Measurements from ENCODE around the gene ARHGEF38.
"Not testable (repeated sequence)": the region's sequence is repeated elsewhere in the genome, so short reads cannot be mapped to it uniquely, and the experiment has no call there.

ARHGEF38 gene

DNA sequence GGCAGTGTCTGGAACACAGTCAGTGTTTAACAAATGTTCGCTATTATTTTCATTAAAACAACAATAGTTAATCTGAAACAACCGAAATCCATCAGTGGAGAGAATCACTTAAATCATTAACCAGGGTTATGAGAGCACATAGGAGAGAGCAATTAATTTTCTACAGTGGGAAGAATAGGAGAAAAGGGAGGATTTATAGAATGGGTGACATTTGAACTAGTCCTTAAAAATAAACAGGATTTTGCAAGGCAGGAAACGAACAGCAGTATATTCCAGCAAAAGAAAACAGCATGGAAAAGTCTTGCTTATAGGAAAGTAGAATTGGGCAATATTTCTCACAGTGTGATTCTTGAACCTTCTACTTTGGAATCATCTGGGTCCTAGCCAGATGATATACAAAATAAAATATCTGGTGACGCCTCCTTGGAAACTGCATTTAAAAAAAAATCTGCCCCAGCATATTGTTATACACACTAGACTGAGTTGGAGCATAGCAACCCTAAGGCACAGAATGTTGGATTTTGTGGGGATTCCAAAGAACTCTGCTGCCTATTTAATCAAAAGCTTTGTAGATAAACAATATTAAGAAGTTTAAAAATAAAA lies 100.0 kb downstream of the ARHGEF38 start:
- DNase-seq (ENCODE audit: low read depth) = no peak

DNA sequence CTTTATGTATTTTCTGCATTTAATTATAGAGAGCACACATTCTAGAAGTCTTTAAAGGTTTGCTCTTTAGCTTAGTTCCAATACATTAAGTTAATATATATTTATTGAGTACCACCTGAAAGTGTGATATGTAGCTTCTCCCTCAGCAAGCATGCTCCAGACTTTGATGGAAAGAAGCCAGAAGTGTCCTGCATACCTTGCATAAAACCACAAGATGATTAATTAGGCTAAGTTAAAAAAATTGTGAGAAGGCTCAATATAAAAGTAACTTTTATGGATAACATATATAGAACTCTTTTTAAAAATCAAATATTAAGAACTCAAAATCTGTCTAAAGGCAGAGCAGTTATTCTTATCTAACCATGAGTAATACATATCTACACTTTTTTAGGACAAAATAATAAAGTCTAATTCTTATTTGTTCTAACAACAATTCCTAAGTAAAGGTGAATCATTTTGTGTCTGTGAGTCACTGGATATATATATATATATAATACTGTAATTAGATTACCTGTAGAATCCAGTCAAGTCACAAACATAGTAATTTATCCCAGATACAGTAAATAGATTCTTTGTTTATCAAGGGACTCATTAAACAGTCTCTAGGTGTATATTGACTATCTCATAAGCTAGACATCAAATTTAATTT lies 104.8 kb downstream of the ARHGEF38 start:
- DNase-seq (ENCODE audit: low read depth) = no peak

DNA sequence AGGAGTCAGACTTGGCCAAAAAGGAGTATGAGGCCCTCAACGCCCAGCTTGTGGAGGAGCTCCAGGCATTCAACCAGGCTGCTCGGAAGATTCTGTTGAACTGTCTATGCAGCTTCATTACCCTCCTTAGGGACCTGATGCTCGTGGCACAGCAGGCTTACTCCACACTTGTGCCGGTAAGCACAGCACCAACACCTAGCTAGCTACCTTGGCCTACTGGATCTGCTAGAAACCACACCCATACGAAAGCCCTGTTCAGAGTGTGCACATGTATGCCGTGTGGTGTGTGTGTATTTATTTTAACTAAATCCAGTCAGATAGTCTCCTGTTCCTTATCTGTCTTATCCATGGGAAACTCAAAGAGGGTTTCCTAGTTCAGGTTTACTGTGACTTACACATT lies 106.8 kb downstream of the ARHGEF38 start:
- DNase-seq (ENCODE audit: low read depth) = no peak

DNA sequence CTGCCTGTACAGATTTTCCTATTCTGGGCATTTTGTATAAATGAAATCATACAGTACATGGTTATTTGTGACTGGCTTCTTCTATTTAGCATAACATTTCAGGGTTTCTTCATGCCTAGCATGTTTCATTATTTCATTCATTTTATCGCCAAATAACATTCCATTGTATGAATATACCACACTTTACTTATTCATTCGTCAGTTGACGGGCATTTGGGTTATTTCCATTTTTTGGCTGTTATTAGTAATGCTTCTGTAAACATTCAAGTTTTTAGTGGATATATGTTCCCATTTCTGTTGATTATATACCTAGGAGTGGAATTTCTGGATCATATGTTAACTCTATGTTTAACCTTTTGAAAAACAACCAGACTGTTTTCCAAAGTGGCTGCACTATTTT lies 108.6 kb downstream of the ARHGEF38 start:
- DNase-seq (ENCODE audit: low read depth) = no peak

DNA sequence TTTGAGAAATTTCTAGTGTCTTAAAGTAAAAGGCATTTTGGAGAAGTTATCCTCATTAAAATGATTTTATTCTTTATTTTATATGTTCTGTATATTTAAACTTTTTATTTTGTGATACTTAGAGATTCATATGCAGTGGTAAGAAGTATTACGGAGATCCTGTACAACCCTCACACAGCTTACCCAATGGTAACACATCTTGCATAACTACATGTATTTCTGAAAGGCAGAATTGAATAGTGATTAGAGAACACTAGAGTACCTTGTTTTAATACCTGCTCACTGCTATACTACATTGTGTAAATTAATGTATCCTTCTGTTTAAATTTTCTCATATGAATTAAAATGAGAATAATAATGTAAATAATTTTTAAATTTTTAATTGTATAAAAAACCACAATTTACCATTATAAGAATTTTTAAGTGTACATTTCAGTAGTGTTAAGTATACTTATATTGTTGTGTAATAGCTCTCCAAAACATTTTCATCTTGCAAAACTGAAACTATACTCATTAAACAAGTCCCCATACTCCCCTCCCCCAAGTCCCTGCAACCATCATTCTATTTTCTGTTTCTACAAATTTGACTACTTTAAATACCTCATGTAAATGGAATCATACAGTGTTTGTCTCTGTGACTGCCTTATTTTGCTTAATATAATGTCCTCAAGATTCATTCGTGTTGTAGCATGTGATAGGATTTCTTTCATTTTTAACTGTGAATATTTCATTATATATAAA lies 110.7 kb downstream of the ARHGEF38 start:
- no peak for DNase-seq (ENCODE audit: low read depth)

DNA sequence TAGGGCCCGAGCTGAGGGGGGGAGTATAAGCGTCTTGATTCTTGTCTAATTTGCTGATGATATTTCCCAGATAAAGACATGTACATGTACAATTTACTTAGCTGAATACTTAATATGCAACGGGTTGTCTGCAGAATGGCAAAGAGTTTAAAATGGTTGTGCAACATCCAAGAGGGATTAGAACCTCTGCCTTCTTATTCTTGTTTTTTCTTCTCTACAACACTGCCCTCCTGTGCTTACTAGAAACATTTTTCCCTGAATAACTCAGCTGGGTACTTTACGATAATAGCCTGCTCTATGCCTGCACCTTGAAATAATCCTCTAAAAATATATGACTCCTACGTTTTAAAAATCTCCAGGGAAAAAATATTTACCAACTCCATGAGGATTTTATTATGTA lies 114.3 kb downstream of the ARHGEF38 start:
- no peak for DNase-seq (ENCODE audit: low read depth)

DNA sequence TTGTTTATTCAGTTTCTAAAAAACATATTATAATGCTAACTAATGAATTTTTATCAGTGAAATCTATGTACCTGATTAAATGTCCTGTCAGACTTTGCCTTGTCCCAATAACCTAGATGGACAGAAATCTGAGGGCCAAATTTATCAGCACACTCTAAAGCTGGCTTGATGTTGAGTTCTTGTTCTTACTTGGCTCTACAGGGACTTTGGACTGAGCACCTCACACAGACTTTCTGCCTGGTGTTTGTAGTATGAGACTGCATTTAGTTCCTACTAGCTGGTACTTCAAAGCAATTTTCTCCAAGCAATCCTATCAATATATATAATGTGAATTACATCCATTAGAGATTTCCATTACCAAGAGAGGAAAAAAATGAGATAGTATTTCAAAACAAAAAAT lies 118.3 kb downstream of the ARHGEF38 start:
- DNase-seq (ENCODE audit: low read depth) = no peak

DNA sequence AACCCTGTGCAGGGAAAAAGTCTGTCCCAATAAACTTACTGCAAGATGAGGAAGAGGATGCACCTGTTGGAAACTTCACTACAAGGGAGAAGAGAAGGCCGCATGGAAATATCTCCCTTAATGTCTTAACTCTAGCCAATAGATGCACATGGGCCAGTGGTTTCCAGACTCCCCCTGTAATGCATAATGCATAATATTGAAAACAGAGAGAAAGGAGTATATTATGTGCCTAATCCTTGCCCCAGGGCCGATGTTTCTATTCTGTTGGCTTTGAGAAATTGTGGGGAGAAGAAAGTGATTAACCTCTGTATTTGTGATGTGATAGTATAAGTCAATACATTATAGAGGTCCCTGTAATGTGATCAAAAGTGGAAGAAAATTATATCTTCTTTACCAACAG lies 118.9 kb downstream of the ARHGEF38 start:
- DNase-seq (ENCODE audit: low read depth) = no peak

DNA sequence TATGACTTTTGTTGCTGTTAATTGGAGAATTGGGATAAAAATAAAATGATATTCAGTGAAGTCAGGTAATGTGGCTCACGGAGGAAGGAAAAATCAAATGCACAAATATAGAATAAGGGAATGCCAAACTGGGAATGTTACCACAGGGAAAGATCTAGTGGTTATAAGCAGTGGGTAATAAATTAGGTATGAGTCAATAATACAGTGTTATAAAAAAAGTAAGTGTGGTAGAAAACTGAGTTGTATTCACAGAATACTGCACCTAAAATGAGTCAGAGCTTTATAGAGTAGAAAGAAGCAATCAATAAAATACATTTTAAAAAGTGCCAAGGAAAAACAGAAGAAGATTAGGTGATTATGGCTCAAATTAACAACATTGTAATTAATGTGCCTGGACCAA lies 121.6 kb downstream of the ARHGEF38 start:
- DNase-seq (ENCODE audit: low read depth) = no peak

DNA sequence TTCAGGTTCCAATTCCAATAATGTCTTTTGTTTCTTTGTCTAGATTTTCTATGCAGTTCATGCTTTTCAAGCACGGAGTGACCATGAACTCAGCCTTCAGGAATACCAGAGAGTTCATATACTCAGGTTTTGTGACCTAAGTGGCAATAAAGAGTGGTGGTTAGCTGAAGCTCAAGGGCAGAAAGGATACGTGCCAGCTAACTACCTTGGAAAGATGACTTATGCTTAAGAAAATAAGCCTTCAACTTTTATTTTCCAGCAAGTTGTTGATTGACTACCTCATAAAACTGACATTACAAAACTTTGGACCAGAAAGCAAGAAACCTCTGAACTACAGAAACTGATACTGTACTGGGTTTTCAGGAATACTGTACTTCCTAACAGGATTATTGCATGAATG lies 125.3 kb downstream of the ARHGEF38 start:
- DNase-seq (ENCODE audit: low read depth) = no peak

DNA sequence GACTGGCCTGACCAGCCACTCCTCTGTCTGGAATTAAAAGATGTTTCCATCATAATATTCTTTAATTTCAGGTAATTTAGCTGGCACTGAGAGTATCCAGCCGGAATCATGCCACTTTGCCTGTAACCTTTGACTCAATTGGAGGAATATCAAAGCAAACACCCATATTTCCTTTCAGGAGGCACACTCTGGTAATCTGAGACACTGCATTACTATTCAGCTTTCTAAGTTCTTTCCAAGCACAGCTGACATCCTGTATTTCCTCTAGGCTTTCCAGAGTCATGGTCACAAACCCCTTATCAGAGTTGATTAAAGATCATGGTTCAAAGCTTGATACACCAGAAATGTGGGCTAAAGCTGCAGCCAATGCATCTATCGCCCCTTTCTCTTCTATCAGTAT lies 126.8 kb downstream of the ARHGEF38 start:
- no peak for DNase-seq (ENCODE audit: low read depth)

DNA sequence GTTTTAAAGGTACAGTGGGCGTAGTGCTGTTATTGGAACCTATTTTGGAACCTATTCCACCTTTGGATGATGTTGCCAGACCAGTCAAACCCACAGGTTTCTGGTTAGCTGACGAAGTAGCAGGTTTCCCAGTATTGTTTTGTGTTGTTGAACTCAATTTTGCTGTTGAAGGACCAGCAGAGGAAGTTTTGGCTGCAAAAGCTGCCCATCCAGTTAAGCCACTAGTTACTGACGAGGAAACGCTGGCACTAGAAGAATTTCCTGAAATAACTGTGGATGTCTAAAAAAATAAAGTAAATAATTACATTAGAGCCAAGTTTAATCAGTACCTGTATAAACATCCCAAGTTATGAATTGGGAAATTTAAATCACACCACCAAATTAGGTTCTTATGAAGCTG lies 130.6 kb downstream of the ARHGEF38 start:
- DNase-seq (ENCODE audit: low read depth) = no peak

DNA sequence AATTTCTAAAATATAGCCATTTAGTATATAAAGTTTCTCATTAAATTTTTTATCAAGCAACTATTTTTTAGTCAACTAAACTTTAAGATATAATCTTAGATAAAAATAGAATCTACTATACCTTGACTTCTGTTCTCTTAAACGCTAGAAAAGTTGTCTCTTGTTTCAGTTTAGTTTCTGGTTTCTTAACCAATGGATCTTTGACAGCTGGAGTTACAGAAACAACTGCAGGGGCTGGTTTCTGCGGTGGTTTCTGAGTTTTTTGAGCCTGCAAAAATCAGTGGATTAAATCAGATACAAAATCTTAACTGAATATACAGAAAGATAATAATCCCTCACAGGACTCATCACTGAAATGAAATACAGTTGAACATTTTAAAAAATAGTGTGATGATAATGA lies 134.2 kb downstream of the ARHGEF38 start:
- DNase-seq (ENCODE audit: low read depth) = no peak

DNA sequence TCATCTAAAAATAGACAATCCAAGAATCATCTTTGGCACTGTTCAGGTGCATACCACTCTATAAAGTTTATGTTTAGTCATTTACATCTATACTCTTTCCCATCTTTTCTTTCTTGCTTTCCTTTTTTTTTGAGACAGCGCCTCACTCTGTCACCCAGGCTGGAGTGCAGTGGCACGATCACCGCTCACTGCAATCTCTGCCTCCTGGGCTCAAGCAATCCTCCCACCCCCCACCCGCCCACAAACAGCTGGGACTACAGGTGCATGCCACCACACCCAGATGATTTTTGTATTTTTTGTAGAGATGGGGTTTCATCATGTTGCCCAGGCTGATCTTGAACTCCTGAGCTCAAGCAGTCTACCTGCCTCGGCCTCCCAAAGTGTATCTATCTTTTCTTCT lies 142.4 kb downstream of the ARHGEF38 start:
- DNase-seq (ENCODE audit: low read depth) = not testable (repeated sequence)

DNA sequence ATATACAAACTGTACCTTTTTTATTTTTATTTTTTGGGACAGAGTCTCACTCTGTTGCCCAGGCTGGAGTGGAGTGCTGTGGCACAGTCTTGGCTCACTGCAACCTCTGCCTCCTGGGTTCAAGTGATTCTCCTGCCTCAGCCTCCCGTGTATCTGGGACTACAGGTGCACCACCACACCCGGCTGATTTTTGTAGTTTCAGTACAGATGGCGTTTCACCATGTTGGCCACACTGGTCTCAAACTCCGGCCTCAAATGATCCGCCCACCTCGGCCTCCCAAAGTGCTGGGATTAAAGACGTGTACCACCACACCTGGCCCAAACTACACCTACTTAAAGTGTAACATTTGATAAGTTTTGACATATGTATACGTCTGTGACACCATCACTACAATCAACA lies 143.4 kb downstream of the ARHGEF38 start:
- DNase-seq (ENCODE audit: low read depth) = not testable (repeated sequence)

DNA sequence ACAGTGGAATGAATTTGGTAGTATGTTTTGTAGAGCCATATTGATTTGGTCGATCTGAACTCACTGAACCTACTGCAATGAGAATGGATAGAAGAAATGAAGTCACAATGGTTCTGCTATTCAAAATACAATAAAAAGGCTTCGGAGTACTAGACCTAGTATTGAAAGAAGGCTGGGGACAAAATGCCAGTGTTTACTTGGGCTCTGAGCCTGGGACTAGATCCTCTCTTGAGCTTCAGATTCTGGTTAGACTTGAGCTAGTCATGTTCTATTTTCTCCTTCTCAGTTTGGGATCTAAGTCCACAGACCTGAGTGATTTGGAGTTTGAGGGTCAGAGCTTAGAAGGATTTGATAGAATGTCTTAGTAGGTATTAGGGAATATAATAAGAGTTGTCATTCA lies 146.2 kb downstream of the ARHGEF38 start:
- DNase-seq (ENCODE audit: low read depth) = no peak

DNA sequence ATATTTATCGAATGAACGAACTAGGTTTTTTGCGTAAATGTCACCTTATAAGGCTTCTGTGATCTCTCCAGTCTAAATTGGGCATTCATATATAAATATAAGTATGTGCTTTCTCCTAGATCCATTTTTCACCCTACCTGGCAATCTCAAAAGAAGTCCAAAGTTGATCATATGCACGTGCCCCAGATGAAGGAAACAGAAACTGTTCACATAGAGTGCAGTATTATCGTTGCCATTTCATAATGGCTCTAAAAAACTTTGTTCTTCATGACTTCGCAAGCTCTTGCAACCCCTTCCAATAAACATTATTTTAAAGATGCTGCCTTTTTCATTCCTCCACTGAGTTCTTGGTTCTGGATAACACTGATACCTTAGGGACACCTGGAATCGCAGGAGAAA lies 155.4 kb downstream of the ARHGEF38 start:
- no peak for DNase-seq (ENCODE audit: low read depth)

DNA sequence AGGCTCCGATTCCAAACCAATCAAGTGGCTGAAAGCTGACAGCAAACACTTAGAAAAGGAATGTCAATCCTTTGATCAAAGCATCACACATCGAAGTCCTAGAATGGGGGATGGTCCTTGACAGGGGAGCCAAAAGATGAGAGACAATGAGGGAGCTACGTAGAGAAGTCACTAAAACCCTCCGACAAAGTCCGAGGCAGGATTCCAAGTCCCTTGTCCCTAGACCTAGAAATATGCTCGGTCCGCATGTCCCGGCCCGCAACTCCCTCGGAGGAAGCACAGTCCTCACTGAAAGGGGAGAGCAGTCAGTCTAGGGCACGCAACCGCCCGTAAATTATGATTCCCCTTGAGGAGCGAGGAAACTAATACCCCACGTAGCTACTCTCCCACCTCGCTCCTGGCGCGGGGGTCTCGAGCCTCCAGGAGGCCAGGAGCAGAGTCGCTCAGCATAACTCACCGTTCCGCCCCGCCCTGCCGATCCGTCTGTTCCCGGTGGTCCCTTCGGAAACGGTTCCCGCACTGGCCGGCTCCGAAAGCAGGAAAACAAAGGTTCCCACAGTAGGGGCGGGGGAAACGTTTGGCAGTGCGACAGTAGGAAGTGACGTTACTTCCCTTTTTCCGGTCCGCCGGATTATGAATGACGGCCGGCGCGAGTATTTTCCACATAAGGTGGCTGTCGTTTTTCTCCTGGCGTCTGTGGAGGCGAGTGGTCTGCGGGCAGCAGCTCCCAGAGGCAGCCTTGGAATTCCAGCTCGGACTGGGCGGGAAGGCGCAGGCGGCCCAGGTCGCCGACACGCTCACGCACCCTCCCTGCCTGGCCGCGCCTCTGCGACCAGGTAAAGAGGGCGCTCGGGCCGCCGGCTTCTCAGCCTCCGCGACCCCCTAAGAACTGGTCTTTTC lies 156.0 kb downstream of the ARHGEF38 start, which contains the start of the genes GSTCD and INTS12:
GSTCD (plus strand) TSS at position 604 of the 900 bp plus-strand sequence. CDS start 8,830 bp downstream, outside the sequence.
INTS12 (minus strand) TSS at position 509 of the 900 bp plus-strand sequence. CDS start 8,684 bp downstream, outside the sequence.
- DNase-seq (ENCODE audit: low read depth) = peak; percentile 76

DNA sequence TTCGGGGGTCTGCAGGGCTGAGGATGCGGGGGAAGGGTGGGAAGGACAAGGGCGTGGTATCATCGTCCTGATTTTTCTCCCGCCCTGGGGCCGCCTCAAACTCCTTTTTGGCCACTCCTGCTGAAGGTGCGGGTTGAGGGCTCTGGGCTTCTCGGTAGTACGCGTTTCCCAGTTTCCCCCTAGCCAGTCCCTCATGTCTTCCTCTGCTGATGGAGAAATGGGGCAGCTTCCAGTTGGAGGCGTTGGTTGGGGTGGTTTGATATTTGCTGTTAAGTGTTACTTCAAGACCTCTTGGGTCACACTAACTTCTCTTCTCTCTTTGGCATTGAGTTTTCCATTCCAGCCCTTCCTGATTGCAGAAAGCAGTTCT lies 156.6 kb downstream of the ARHGEF38 start:
- no peak for DNase-seq (ENCODE audit: low read depth)

DNA sequence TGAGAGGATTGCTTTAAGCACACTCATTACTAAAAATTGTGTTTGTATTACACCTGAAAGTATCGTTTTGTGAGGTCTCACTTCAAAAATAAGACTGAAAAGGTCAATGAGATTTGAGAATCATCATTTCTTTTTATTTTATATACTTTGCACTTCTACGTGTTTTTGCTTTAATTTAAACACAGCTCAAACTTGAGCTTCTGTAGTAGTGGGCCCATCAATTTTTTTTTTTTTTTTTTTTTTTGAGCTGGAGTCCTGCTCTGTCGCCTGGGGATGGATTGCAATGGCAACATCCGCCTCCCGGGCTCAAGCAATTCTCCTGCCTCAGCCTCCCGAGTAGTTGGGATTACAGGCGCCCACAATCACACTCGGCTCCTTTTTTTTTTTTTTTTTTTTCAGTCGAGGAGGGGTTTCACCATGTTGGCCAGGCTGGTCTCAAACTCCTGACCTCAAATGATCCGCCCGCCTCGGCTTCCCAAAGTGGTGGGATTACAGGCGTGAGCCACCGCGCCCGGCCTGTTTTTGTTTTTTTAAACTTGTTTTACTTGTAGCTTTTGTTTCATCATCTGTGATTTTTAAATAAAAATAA lies 157.7 kb downstream of the ARHGEF38 start:
- no peak for DNase-seq (ENCODE audit: low read depth)

DNA sequence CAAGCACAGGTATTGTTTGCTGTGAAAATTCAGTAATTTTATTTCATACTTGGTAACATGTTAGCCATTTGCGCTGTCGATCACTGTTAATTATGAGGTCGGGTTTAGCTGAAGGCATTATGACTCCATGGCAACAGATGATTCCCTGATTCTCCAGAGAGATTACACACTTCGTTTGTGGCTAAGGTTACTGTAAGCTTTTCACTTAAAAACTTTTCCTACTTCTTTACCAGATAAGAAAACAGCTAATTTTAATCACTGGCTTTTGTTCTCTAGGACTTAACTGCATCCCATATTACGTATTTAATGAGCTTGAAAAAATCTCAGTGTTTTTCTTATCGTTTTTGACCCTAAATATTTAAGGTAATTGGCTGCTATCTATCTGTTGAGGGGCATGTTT lies 158.3 kb downstream of the ARHGEF38 start:
- DNase-seq (ENCODE audit: low read depth) = no peak

DNA sequence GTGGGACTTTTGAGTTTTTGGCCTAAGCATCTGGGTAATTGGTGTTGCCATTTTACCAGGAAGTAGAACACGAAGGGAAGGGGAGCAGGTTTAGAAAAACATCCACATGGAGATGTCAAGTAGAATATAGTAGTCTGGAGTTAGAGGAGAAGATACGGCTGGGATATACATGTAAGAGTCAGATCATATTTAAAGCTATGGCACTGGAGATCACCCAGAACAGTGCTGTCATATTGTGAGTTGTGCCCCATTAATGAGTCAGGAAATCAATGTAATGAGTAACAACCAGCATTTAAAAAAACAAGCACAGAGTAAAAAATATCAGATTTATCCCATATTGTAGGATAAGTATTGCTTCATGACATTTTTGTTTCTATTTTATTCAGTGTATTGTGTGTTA lies 160.3 kb downstream of the ARHGEF38 start:
- DNase-seq (ENCODE audit: low read depth) = no peak

All from activated T-helper 1 cell treated with Interleukin-2 at 50 U/mL for 16 hours (primary cell).